Upper lobe of left lung (tissue), 6 donors: Measurements from ENCODE around the gene TMEM201. TPM values are rescaled to one million over a fixed set of nuclear protein-coding genes. Genes with fewer than 3 reads are reported as not detected.

Experiments
- ATAC-seq, 2 donors: fragments of 200-7000 bp; cut with Tn5 transposase; one replicate each; pipeline ENCODE4 v1.9.1; 2022; ENCODE audit warnings: mild to moderate bottlenecking in 2 of 2, moderate library complexity in 2 of 2; ENCODE audit not compliant: low FRiP score in 2 of 2
- DNase-seq, 2 donors: peaks; one replicate each; pipeline ENCODE4 v3.0.0-alpha.2; 2019 to 2020
- H3K27ac ChIP-seq, 4 donors: fragments of 200-600 bp; sonication (generic); one replicate each; pipeline ENCODE4 v1.5.1; 2016 to 2019
- H3K27me3 ChIP-seq, 4 donors: fragments of 200-600 bp; sonication (generic); one replicate each; pipeline ENCODE4 v1.5.1; 2017 to 2019
- H3K36me3 ChIP-seq, 4 donors: fragments of 200-600 bp; sonication (generic); one replicate each; pipeline ENCODE4 v1.5.1; 2016 to 2019
- H3K4me1 ChIP-seq, 4 donors: fragments of 200-600 bp; sonication (generic); one replicate each; pipeline ENCODE4 v1.5.1; 2018 to 2019
- H3K4me3 ChIP-seq, 4 donors: fragments of 200-600 bp; sonication (generic); one replicate each; pipeline ENCODE4 v1.5.1; 2017 to 2019; ENCODE audit warnings: mild to moderate bottlenecking in 2 of 4, moderate library complexity in 1 of 4
- H3K9me3 ChIP-seq, 4 donors: fragments of 200-600 bp; sonication (generic); one replicate each; pipeline ENCODE4 v1.5.1; 2018 to 2019
- CTCF ChIP-seq, 6 experiments: fragments of 450-650 bp in 4 of 6; fragments of 200-600 bp in 2 of 6; sonication (generic) in 2 of 6; IDR thresholded peaks; one replicate each; pipeline ENCODE4 v1.5.1; 2016 to 2019; ENCODE audit warnings: antibody characterized with exemption in 6 of 6
- EP300 ChIP-seq, 4 donors: sonication (generic); formaldehyde crosslinking; IDR thresholded peaks; one replicate each; pipeline ENCODE4 v1.5.1; 2017; ENCODE audit warnings: antibody characterized with exemption in 4 of 4, control low read depth in 2 of 4
- POLR2A ChIP-seq, 4 donors: fragments of 450-650 bp; IDR thresholded peaks; one replicate each; pipeline ENCODE4 v1.5.1; 2016 to 2017; ENCODE audit warnings: antibody characterized with exemption in 4 of 4, mild to moderate bottlenecking in 2 of 4
- POLR2AphosphoS5 ChIP-seq, 2 donors: sonication (generic); formaldehyde crosslinking; IDR thresholded peaks; one replicate each; pipeline ENCODE4 v1.5.1; 2017; ENCODE audit warnings: antibody characterized with exemption in 2 of 2
- WGBS, 2 donors: methylation state at CpG; one replicate each; pipeline ENCODE4 v1.1.5; 2017 to 2018; 5-methylcytosine and 5-hydroxymethylcytosine counted together
- total RNA-seq, 6 donors: library from RNA; depleted of rRNA in 4 of 6; stranded (reverse); fragments of >200 nt in 4 of 6; gene quantifications; one replicate each; pipeline versions ENCODE4 v1.1.0 to v1.2.1, GENCODE V29; 2016 to 2021
- donor health status: DM: no; HTN: no; CAD: no; lungs with moderate emphysema.
- donor health status: DM: no; HTN: yes; CAD: no; lungs with severe emphysema.

The TMEM201 gene
- total RNA-seq, 6 donors from 2014 or later, result 6.2 to 12.0 (median 8.1) TPM

- DNase-seq (peak in 1 of 2 donors; percentile 66), ATAC-seq (no peak)
- H3K4me3 ChIP-seq, result no peak overlapping the region
- H3K27me3 ChIP-seq, result no peaks in the 10 kb centered on the region
- H3K36me3 ChIP-seq, result peaks cover under 1 to 34% (median 12%) of the 10 kb centered on the region in 4 donors
- H3K9me3 ChIP-seq, result no peaks in the 10 kb centered on the region
- H3K27ac ChIP-seq, result no peak overlapping the region
- 91 to 93% methylated on average over 7 to 8 of the region's 12 CpGs for WGBS, 2 donors
- H3K4me1 ChIP-seq, result peaks cover 12 to 36% (median 17%) of the 10 kb centered on the region in 4 donors
- TF ChIP-seq CTCF (IDR thresholded peaks at IDR 0.05) (no peak), POLR2AphosphoS5 (IDR thresholded peaks at IDR 0.05) (no peak), POLR2A (IDR thresholded peaks at IDR 0.05) (no peak), EP300 (IDR thresholded peaks at IDR 0.05) (no peak)
Measured at GRCh38 chr1:9595968-9596340, 7.2 kb downstream of the TMEM201 start.

- ATAC-seq, result no peak
- DNase-seq, result peak in 1 of 2 donors; percentile 74
- 79 to 83% methylated on average over 11 to 27 of the region's 27 CpGs for WGBS, 2 donors
- TF ChIP-seq POLR2AphosphoS5 (IDR thresholded peaks at IDR 0.05) (no peak), EP300 (IDR thresholded peaks at IDR 0.05) (no peak), CTCF (IDR thresholded peaks at IDR 0.05) (no peak), POLR2A (IDR thresholded peaks at IDR 0.05) (no peak)
- no peak overlapping the region for H3K27ac ChIP-seq
- peaks cover 3 to 40% (median 18%) of the 10 kb centered on the region in 4 donors for H3K36me3 ChIP-seq
- H3K9me3 ChIP-seq, result no peaks in the 10 kb centered on the region
- peaks cover 12 to 30% (median 17%) of the 10 kb centered on the region in 4 donors for H3K4me1 ChIP-seq
- no peaks in the 10 kb centered on the region for H3K27me3 ChIP-seq
- H3K4me3 ChIP-seq, result no peak overlapping the region
Measured at GRCh38 chr1:9596415-9597123, 7.9 kb downstream of the TMEM201 start.

- no peak for DNase-seq
- Histone ChIP-seq H3K9me3 (no peaks in the 10 kb centered on the region), H3K4me3 (no peak overlapping the region), H3K27ac (no peak overlapping the region), H3K27me3 (no peaks in the 10 kb centered on the region), H3K4me1 (peaks cover 12 to 21% (median 16%) of the 10 kb centered on the region in 4 donors), H3K36me3 (peaks cover 3 to 51% (median 28%) of the 10 kb centered on the region in 4 donors)
- WGBS, 2 donors, result 89 to 94% methylated on average over 10 to 14 of the region's 14 CpGs
- ATAC-seq, result no peak
- TF ChIP-seq POLR2A (IDR thresholded peaks at IDR 0.05) (no peak), POLR2AphosphoS5 (IDR thresholded peaks at IDR 0.05) (no peak), CTCF (IDR thresholded peaks at IDR 0.05) (no peak), EP300 (IDR thresholded peaks at IDR 0.05) (no peak)
Measured at GRCh38 chr1:9597361-9598315, 8.9 kb downstream of the TMEM201 start.

GRCh38 chr1:9598316-9598700, 9.6 kb downstream of the TMEM201 start:
- TF ChIP-seq EP300 (IDR thresholded peaks at IDR 0.05), result no peak
- no peak for TF ChIP-seq POLR2A (IDR thresholded peaks at IDR 0.05)
- TF ChIP-seq CTCF (IDR thresholded peaks at IDR 0.05), result no peak
- no peak for TF ChIP-seq POLR2AphosphoS5 (IDR thresholded peaks at IDR 0.05)
- WGBS, 2 donors, result 74 to 91% methylated on average over 4 to 17 of the region's 18 CpGs
- ATAC-seq (no peak), DNase-seq (peak in 1 of 2 donors; percentile 68)
- Histone ChIP-seq H3K4me3 (no peak overlapping the region), H3K27ac (no peak overlapping the region), H3K36me3 (peaks cover 3 to 57% (median 34%) of the 10 kb centered on the region in 4 donors), H3K4me1 (peaks cover 5 to 14% (median 9%) of the 10 kb centered on the region in 4 donors), H3K9me3 (no peaks in the 10 kb centered on the region), H3K27me3 (no peaks in the 10 kb centered on the region)
